Measurements from ENCODE around the gene MARVELD2. TPM values are rescaled to one million over a fixed set of nuclear protein-coding genes. Genes with fewer than 3 reads are reported as not detected.
A peak's percentile ranks its signal among the peaks of the same experiment; 100 is the strongest.
"Not testable (repeated sequence)": the region's sequence is repeated elsewhere in the genome, so short reads cannot be mapped to it uniquely, and the experiment has no call there.

The MARVELD2 gene
- total RNA-seq, 1 experiment from 2014 or later, result 12.5 TPM

- Histone ChIP-seq H3K9me2 (replicated peaks; ENCODE audit: low read length) (no peaks in the 10 kb centered on the region), H2AFZ (ENCODE audit: low read length) (peak overlapping the region; percentile 93), H3K4me2 (ENCODE audit: low read length) (peak overlapping the region; percentile 91), H3K9me3 (ENCODE audit: low read length) (no peaks in the 10 kb centered on the region), H3K4me3 (ENCODE audit: low read length) (peak overlapping the region; percentile 100), H3F3A (ENCODE audit: low read length, unreplicated experiment) (no peaks in the 10 kb centered on the region), H3K4me1 (ENCODE audit: insufficient read depth, low read length) (peaks cover 16% of the 10 kb centered on the region; the same call in 1 of the 2 replicates), H3K9ac (ENCODE audit: low read length) (peak overlapping the region; percentile 99), H3K36me3 (ENCODE audit: low read depth, low read length) (peaks cover 20% of the 10 kb centered on the region; the same call in 1 of the 2 replicates), H3K79me2 (ENCODE audit: low read length) (peaks cover 78% of the 10 kb centered on the region), H3K27me3 (ENCODE audit: low read length) (no peaks in the 10 kb centered on the region), H4K20me1 (ENCODE audit: low read length) (peaks cover 19% of the 10 kb centered on the region), H3K27ac (ENCODE audit: low read length) (peak overlapping the region; percentile 95)
- DNase-seq (peak; percentile 16), ATAC-seq (no peak; the same call in 1 of the 2 replicates)
- BruUV-seq (replicated peaks), result TSS peak; percentile 70
- intact Hi-C loops (cut with micrococcal nuclease), result loop anchor here (2.0 to 5.0 kb wide), 2 partner anchors 36 to 276 kb away; partner anchors contain the start of gene CCDC125
- TF ChIP-seq, protein P1, sequence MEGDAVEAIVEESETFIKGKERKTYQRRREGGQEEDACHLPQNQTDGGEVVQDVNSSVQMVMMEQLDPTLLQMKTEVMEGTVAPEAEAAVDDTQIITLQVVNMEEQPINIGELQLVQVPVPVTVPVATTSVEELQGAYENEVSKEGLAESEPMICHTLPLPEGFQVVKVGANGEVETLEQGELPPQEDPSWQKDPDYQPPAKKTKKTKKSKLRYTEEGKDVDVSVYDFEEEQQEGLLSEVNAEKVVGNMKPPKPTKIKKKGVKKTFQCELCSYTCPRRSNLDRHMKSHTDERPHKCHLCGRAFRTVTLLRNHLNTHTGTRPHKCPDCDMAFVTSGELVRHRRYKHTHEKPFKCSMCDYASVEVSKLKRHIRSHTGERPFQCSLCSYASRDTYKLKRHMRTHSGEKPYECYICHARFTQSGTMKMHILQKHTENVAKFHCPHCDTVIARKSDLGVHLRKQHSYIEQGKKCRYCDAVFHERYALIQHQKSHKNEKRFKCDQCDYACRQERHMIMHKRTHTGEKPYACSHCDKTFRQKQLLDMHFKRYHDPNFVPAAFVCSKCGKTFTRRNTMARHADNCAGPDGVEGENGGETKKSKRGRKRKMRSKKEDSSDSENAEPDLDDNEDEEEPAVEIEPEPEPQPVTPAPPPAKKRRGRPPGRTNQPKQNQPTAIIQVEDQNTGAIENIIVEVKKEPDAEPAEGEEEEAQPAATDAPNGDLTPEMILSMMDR (conservative IDR thresholded peaks at IDR 0.05; ENCODE audit: low read depth, low read length), result no peak
- TF ChIP-seq EZH2phosphoT487 (IDR thresholded peaks at IDR 0.05; ENCODE audit: borderline replicate concordance, low read length), result no peak
- TF ChIP-seq EZH2 (IDR thresholded peaks at IDR 0.05; ENCODE audit: low read length, unreplicated experiment), result no peak
- ChIA-PET POLR2A (ENCODE audit: unreplicated experiment) (no interaction called here), CTCF (interaction anchor here (1.5 kb wide), 1 partner anchor 276 kb away, joined by 4 read pairs; no protein-coding TSS in a partner anchor)
Measured at GRCh38 chr5:69368458-69369339, 46.2 kb upstream of the MARVELD2 start.

DNA sequence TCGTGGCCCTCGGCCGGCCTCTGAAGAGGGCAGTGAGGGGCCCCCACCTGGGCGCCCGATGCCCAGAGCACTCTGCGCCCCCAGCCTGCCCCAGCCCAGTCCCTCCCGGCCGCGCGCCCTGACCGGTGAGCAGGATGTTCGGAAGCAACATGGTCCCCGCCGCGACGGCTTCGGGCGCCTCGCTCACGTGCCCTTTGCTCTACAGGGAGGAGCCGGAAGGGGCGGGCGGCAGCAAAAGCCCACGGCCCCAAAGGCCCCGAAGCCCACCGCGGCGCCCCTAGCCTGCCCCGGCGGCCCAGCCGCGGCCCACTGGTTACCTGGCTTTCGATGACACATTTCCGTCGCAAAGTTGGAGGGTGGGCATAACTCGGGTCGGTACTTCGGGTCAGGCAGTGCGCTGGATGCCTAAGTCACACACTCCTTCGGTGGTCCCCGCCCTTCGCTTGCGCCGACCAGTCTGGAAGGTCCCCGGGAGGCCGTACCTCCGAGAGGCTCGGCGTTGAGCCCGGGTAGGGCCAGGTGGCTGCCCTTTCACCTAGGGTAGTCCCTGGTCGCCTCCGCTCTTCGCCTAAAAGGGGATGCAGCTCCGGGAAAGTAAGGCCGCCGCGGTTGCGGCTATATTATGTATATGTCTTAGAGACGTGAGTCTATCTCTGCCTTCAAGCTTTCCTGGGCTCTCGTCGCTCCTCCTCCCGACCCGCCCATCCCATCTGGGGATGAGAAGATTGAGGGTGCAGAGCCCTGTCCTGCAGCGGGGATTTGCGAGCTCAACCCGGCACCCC, 45.4 kb upstream of the MARVELD2 start, which contains the start of the genes AK6, RAD17 and TAF9:
Gene AK6 (minus strand): TSS at position 181 of the 782 bp plus-strand sequence. CDS start 30 bp downstream, at position 151.
Gene RAD17 (plus strand): TSS at position 479 of the 782 bp plus-strand sequence. CDS start 2,391 bp downstream, outside the sequence.
Gene TAF9 (minus strand): TSS at position 181 of the 782 bp plus-strand sequence. CDS start 3,783 bp downstream, outside the sequence.
- no peaks in the 10 kb centered on the region for H3K9me2 ChIP-seq (replicated peaks; ENCODE audit: low read length)
- peaks cover 16% of the 10 kb centered on the region; the same call in 1 of the 2 replicates for H3K4me1 ChIP-seq (ENCODE audit: insufficient read depth, low read length)
- H3K79me2 ChIP-seq (ENCODE audit: low read length), result peaks cover 70% of the 10 kb centered on the region
- H3K4me2 ChIP-seq (ENCODE audit: low read length), result peak within 1 kb of the TSS; percentile 91
- H3K9ac ChIP-seq (ENCODE audit: low read length), result peak within 1 kb of the TSS; percentile 99
- H3K36me3 ChIP-seq (ENCODE audit: low read depth, low read length), result peaks cover 16% of the 10 kb centered on the region; the same call in 1 of the 2 replicates
- ChIA-PET POLR2A (ENCODE audit: unreplicated experiment) (no interaction called here), CTCF (interaction anchor here (0.7 kb wide), 1 partner anchor 276 kb away, joined by 6 read pairs; no protein-coding TSS in a partner anchor)
- ATAC-seq (peak; percentile 93), DNase-seq (peak; percentile 76)
- peaks cover 18% of the 10 kb centered on the region for H4K20me1 ChIP-seq (ENCODE audit: low read length)
- no peaks in the 10 kb centered on the region for H3F3A ChIP-seq (ENCODE audit: low read length, unreplicated experiment)
- H2AFZ ChIP-seq (ENCODE audit: low read length), result peak within 1 kb of the TSS; percentile 93
- no peaks in the 10 kb centered on the region for H3K9me3 ChIP-seq (ENCODE audit: low read length)
- no peaks in the 10 kb centered on the region for H3K27me3 ChIP-seq (ENCODE audit: low read length)
- no TSS peak for BruUV-seq (replicated peaks)
- intact Hi-C loops (cut with micrococcal nuclease), result loop anchor here (2.0 to 5.0 kb wide), 2 partner anchors 37 to 277 kb away; partner anchors contain the start of gene CCDC125
- TF ChIP-seq, protein P1 (conservative IDR thresholded peaks at IDR 0.05; ENCODE audit: low read depth, low read length), result no peak
- no peak for TF ChIP-seq EZH2phosphoT487 (IDR thresholded peaks at IDR 0.05; ENCODE audit: borderline replicate concordance, low read length)
- no peak for TF ChIP-seq EZH2 (IDR thresholded peaks at IDR 0.05; ENCODE audit: low read length, unreplicated experiment)
- peak within 1 kb of the TSS; percentile 100 for H3K4me3 ChIP-seq (ENCODE audit: low read length)
- peak within 1 kb of the TSS; percentile 95 for H3K27ac ChIP-seq (ENCODE audit: low read length)

- H3F3A ChIP-seq (ENCODE audit: low read length, unreplicated experiment); intact Hi-C loops (cut with micrococcal nuclease); H3K9me3 ChIP-seq (ENCODE audit: low read length); H3K36me3 ChIP-seq (ENCODE audit: low read depth, low read length); CTCF ChIA-PET; BruUV-seq (replicated peaks); H3K27me3 ChIP-seq (ENCODE audit: low read length); POLR2A ChIA-PET (ENCODE audit: unreplicated experiment); DNase-seq; ATAC-seq; H3K27ac ChIP-seq (ENCODE audit: low read length); H3K9me2 ChIP-seq (replicated peaks; ENCODE audit: low read length): not testable (repeated sequence)
- peak overlapping the region; percentile 93 for H2AFZ ChIP-seq (ENCODE audit: low read length)
- peaks cover 16% of the 10 kb centered on the region; the same call in 1 of the 2 replicates for H3K4me1 ChIP-seq (ENCODE audit: insufficient read depth, low read length)
- H4K20me1 ChIP-seq (ENCODE audit: low read length), result peaks cover 14% of the 10 kb centered on the region
- H3K4me3 ChIP-seq (ENCODE audit: low read length), result peak overlapping the region; percentile 100
- H3K9ac ChIP-seq (ENCODE audit: low read length), result peak overlapping the region; percentile 99
- H3K79me2 ChIP-seq (ENCODE audit: low read length), result peaks cover 62% of the 10 kb centered on the region
- peak overlapping the region; percentile 91 for H3K4me2 ChIP-seq (ENCODE audit: low read length)
Measured at GRCh38 chr5:69370335-69370734, 44.6 kb upstream of the MARVELD2 start.

All from PC-3 (cell line).